Measurements from ENCODE around the gene SHH. TPM values are rescaled to one million over a fixed set of nuclear protein-coding genes. Genes with fewer than 3 reads are reported as not detected.
"Not testable (repeated sequence)": the region's sequence is repeated elsewhere in the genome, so short reads cannot be mapped to it uniquely, and the experiment has no call there.

Gene SHH
- polyA plus RNA-seq, 12 donors: 0.05 to 8.8 (median 0.10) TPM; not detected in 5

DNA sequence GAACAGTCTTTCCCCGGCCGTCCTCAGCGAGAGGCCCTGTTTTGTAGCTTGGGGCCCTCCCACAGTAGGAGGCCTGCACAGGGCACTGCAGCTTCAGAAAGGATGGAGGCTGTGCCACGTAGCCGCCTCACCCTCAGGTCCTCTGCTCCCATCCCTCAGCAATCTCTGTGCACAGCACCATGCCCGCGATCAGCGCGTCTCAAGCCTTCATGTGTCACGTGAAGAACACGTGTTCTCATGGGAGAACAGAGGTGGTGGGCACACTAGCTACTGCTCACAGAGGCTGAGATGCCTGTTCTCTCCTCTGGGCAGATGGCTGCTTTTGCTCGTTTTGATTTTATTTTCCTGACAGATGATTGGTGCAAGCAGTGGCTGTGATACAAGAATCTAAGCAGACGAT lies 8.5 kb upstream of the SHH start:
- no peak for DNase-seq

DNA sequence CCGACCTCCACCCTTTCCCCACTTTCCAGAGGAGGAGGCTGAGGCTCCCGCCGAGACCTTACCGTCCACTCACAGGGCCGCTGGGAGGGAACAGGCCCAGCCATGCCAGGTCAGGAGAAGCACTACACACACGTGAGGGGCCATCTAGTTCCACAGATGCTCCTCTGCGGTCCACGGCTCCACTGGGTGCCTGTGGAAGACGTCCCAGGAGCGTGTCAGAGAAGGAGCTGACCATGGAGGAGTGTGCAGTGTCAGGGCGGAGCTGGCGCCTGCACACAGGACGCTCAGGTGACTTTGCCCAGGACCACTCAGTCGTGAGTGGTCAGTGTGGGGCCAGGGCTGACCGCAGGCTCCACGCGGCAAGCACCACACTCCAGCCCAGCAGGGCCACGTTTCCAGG lies 8.0 kb upstream of the SHH start:
- no peak for DNase-seq

DNA sequence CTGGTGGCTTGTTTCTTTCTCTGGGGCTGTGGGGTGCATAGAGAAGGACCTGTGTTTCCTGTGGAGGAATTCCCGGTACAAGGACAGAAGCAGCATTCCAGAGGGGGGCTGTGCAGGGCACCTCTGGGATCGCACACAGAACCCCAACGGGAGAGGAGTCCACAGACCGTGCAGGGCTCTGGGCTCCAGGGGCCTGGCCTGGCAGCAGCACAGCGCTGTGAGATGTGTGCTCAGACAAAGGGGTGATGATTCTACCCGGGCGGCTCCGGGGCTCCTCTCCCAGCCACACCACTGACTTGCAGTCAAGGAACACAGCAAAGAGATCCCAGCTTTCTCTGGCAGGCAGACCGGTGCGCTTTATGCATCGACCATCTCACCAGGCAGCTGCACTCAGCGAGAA lies 6.9 kb upstream of the SHH start:
- DNase-seq: no peak

DNA sequence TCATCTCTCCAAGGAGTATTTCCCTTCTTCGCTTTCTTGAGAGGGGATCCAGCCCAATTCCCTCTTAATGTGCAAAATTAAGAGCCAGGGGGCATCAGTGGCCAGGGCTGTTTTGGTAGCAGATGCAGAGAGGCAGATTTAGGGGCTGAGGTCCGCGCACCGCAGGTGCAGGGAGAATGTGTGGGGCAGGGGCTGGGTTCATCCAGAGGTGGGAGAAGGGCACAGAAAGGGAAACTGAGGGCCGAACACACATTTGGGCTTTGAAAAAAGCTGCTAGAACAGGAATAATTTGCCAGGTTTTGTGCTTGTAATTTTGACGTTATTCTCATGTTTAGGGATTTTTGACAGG lies 6.5 kb upstream of the SHH start:
- DNase-seq: no peak

DNA sequence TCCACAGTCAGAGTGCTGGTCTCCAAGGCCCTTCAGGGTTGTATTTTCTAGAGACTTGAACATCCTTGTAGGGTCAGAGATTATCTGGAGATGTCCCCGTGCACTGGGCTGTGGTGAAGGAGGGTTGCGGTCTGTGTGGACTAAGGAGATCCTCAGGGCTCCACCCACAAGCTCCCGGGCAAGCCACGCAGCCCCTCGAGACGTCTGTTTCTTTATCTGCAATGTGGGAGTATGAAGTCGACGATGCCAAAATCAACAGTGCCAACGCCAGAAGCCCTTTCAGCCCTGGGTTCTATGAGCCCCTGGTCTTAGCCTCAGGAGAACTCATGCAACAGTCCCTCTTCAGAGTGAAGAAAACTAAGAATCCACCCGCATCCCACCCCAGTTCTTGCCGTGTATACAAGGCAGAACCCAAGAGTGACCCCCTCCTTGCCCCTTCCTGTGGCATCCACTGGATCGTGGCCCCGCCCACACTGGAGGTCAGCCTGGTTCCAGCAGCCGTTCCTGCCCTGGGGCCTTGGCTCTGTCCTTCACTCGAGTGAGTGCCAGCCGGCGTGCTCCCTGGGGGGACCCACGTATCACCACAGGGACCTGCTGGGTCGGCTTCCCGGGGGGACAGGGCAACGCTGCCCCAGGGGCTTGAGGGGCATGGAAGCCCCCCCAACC lies 6.0 kb upstream of the SHH start:
- no peak for DNase-seq

DNA sequence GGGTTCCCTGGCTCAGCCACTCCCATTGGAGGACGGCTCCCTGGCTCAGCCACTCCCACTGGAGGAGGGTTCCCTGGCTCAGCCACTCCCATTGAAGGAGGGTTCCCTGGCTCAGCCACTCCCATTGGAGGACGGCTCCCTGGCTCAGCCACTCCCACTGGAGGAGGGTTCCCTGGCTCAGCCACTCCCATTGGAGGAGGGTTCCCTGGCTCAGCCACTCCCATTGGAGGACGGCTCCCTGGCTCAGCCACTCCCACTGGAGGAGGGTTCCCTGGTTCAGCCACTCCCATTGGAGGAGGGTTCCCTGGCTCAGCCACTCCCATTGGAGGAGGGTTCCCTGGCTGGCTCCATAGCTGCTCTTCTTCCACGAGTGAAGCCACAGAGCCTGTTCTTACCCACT lies 5.3 kb upstream of the SHH start:
- DNase-seq: not testable (repeated sequence)

DNA sequence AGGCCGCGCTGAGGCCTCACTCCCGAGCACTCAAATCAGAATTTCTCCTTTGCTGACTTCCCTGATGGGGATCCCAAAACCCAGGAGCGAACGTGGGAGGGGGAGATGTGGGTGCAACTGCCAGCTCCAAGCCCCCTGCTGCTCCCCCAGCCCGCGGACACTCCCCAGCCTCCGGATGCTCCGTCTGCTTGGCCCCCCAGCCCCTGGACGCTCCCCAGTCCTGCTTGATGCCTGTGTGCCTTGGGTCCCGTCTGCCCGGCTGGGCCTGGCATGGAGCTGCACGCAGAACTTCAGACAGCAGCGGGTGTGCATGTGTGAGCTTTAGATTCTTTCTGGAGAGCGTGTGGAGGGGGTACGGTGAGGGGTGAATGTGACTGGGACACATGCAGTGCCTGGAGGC lies 4.7 kb upstream of the SHH start:
- DNase-seq: no peak

DNA sequence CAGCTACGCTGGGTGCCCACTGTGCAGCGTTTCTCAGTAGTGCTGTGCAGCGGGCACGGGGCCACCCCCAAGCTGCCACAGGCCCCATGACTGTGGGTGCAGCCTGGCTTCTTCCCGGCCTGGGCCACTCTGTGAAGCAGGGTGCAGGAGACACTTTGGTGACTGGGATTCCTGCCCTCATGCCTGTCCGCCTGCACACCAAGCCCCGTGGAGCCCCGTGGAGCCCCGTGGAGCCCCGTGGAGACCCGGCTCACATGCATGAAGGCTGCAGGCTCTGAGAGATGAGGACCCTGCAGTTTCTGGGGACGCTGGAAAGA lies 3.9 kb upstream of the SHH start:
- no peak for DNase-seq

DNA sequence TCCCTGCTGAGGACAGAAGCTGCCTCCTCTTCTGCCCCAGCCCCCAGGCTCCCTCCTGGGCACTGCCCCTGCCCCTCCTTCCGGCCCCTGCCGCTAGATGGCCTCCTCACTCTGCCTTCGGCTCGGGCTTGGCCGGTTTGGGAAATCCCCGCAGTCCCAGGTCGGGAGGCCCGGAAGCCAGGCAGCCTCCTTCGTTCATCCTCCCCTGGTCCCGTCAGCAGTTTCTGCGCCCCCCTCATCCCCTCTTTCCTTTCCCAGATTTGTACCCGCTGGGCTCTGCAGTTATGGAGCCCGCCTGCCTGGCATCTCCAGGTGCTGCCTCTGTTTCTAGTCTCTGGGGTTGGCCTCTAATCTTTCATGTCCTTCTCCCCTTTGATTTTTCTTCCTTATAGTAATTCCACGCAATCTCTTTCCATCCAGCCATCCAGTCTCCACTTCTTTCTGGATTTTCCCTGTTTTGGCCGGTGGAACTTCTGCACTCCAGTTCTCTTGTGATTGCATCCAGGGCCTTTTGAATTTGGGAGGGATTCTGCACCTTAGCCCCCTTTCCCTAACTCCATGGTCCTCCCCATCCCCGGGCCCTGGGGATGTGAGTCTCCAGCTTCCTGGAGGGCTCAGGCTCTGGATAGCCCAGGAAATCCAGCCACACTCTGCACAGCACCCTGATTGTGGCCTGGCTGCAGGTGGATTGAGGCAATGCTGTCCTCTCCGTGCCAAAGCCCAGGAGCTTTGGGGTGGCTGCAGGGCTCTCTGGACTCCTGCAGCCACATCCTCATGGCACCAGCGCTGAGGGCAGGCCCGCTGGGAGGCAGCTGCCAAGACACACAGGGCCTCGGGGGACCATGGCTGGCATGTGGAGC lies 3.3 kb upstream of the SHH start:
- DNase-seq: no peak

DNA sequence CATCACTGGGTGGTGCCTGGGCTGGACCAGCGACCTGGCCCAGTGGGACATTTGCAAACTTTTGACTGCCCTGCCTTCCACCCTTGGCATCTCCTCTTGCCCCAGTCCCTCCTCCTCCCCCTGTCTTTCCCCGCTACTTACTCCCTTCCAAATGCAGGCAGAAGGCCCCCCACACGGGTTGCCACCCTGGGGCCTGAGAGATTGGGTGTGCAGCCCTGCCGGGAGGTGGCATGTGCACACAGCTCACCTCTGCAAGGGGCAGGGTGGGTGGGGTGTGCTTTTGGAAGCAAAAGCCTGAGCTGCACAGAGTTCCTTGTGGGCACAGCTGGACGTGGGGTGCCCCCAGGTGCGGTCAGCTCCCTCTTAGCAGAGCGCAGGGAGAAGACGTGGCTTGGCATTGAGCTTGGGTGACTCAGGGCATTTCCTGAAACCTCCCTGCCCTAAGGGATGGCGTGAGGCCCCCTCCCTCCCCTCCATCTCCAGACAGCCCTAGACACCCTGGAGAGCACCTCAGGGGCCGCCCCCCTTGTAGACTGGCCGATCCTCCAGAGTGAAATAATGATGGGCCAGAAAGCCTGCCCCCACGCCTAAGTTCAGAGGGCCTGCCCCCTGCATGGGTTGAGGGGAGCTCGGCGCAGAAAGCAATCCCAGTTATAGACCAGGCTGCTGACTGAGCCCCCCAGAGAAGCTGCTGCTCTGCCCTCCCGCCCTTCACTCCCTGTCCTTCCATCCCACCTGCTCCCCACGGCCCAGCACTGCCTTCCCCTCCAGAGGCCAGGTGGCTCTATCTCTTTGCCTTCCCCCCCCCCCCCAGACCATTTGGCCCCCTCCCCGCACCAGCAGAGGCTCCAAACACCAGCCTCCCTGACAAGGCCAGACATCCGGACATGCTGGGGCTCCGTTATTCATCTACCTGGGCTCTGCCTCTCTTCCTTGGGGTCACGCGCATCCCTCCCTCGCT lies 2.3 kb upstream of the SHH start:
- no peak for DNase-seq

DNA sequence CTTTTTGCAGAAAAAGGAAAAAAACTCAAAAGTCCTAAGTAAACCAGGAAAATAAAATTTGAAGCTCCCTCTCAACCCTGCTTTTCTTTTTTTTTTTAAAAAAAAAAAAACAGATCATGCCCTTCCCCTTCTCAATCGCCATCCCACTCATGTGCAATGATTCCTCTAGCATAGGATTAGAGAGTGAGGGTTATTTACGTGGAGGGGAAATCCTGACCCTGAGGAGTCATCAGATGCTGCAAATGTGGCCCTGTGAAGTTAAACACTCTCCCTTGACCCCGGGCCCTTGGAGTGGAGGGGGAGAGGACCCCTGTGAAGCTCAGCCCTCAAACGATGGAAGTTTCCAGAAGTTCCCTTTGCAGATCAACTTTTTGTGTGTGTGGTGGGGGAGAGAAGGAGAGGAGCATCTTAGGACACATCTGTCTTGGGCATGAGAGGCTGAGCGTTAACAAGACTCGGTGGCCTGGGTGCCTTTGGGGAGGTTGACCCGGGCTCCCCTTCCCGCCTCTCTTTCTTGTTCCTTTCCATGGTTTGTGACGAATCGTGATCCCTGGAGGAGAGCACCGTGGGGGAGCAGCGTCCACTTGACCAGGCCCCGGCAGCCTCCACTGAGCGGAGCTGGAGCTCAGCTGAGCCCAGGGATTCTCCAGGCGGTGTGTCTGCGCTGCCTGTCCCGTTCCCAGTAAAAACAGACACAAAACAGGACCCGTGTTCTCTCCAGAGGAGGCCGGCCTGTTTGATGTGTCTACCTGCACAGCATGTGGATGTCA lies 1.5 kb upstream of the SHH start:
- no peak for DNase-seq

DNA sequence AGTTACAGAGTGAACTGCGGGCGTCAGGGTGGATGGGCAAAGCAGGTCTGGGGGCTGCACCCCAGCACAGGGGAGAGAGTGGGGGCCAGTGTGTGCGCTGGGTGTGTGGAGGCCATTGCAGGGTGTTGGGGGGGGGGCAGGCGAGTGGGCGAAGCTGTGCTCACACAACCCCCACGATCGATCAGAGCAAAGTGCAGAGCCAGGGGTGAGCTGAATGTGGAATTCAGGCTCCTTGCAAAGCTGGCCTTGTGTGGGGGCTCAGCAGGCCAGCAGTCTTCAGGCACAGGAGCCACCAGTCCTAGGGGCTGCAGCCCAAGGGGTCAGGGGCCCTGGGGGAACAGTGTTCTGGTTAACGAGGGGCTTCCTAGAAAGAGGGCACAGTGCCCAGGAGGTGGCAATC lies 862 bp upstream of the SHH start:
- no peak for DNase-seq

DNA sequence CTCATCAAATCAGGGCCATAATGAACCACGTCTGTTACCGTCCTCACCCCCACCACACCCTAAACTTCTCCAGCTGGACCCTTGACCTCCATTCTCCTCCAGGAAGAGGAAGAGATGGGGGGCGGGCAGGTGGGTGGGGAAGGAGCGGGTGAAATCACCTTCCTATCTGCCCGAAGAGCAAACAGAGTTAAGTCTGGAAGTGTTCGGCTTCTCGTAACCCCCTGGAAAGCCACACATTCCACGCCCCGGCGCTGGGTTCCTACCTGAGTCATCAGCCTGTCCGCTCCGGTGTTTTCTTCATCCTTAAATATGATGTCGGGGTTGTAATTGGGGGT lies 736 bp downstream of the SHH start:
- DNase-seq: no peak

DNA sequence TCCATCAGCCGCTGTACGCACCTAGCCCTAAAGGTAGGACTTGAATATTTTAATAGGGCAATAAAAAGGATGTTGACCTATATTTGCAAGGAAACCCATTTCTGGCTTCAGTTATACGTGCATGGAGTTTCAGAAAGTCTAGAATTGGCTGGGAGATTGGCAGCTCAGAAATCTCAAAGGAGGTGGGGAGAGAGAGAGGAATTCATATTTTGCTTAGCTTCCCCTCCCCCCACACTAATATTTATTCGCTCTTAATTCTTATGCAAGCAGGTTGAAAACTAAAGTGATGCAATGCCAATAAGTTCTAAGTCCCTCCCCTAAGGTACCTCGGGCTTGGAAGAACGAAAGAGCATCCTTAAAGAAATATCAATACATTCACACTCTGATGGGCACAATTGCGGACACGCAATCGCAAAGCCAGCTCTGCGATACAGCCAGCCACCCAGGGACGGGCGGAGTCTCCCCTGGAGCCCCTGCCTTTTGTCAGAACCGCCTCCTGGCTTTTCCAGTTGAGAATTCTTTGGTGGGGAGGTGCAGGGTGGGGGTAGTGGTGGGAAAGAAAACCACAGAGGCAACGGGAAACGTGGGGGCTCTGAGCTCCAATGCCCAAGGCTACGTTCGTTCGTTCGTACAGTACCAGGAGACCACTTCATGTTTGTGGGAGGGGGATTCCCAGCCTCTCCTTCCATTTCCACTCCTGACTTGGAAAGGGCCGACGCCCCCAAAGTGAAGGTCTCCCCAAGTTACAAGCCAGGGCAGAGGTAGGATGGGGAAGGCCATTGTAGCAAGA lies 1.3 kb downstream of the SHH start:
- no peak for DNase-seq

DNA sequence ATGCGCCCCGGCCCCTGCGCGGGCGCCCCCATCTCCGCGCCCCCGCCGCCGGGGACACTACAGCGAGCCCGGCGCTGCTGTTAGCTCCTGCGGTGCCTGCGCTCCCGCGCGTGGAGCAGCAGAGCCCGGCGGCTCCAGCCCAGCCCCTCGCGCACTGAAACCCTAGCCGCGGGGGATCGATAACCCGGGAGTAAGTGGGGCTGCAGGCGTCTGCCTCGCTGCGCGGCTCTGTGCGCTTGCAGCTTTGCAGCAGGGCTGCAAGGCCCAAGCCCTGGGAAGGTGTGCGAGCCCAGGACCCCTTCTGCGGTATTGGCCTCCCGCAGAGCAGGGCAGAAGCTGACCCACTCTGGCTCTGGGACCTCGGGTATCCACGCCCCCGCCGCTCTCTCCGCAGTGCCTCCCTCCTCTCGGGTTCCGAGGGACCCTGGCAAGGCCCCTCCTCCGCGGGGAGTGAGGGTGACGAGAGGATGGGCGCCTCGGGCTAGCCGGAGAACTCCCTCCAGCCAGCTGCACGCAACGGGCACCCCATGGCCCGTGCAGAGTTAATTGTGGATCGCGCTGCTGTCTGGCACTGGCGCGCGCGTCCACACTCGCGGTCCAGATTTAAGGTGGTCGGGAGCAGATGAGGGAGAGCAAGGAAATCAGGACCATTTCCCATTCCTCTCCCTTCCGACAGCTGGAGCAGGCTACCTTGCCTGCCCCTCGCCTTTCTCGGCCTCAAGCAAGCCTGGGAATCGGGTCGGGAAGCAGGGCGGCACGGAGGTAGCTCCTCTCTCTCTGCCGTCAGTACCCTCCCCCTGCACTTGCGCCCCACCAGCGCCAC lies 2.1 kb downstream of the SHH start:
- no peak for DNase-seq

DNA sequence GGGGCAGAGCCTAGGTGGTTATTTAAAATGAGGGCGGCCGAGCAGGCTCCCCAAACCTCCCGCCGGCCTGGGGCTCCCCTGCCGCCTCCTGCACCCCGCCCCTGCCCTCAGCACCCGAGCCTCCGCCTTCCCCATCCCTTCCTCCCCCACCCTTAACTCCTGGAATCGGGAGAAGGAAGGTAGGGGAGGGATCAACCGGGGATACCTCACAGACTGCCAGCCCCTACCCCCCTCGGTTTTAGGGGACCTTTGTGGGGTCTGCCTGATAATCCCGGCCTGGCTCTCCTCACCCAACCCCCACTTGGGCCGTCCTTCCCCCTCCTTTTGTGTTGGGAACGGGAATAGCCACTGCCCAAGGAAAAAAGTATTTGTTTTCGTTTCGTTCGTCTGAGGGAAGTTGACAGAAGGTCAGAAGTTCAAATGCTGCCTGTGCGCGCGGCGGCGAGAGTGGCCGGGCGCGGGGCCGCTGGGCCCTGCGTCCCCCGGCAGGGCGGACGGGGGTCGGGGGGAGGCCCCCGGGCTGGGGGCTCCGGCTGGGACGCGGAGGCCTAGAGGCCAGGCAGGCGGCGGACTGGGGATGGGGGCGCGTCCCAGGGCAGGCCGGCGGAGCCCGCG lies 2.8 kb downstream of the SHH start:
- no peak for DNase-seq

DNA sequence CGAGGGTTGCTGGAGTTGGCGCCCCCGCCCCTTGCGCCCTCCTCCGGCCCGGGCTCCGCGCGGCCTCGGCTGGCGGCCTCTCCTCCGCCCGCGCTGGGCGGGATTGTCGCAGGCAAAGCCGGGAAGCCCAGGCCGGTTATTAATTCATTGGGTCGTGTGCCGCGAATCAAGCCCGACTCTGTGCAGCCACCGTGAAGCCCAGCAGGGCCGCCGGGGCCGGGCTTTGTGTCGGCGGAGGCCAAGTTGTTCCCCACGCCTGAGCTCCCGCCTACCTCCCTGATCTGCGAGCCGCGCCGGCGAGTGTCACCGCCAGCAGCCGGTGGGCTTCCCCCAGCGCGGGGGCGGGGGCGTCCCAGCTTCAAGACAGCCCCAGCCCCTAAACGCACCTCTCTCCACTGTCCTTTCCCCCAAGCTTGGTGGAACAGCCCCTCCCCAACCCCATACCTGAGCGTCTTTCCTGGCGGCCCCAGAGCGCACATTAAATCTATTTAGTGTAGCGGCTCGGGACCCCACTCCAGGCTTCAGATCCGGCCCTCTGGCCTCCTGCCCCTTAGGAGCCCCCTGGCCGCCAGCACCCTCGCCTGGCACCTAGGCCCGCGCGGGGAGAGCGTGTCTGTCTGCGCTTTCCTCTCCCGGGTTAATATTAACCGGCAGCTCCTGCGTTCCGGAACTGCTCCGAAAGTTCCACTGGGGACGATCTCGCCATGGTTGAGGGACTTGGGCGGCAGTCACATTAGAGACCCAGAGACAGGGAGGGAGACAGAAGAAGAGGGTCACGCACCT lies 3.5 kb downstream of the SHH start:
- no peak for DNase-seq

DNA sequence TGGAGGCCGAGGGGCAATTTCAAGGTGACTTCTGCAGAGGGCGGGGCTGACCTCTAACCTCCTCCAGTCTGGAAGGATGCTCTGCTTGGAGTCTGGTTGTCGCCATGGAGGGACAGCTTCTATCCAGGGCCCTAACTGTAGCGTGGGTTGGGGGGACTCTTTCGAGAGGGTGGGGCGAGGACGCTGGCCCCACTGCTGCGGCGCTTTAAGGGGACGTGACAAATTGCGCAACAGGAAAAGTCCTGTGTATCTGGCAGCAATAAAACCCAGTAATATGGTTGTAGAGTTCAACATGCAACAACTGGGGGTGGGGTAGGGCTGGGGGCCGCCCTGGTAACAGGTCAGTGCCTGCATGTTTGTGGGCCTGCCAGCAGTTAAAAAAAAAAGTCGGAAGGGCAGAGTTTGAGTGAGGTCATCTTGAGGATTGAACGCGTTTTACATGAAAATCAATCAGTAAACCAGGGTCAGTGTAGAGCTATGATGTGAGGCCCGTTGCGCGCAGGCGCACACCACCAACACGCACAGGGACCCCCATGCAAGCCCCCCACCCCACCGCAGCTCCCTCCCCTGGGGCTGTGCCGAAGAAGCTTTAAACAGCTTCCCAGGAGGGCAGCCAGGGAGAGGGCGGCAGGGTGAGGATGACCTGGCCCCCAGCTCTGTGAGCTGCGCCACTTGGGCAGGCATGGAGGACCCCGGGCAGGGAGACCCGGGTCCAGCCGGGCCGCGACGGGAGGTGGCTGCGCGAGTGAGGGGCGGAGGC lies 4.3 kb downstream of the SHH start:
- no peak for DNase-seq

All from muscle of arm (tissue), 12 donors.